Choroid plexus epithelial cell (primary cell): ENCODE measurements around the gene NLRP3.

Experiments used
- DNase-seq: peaks from one replicate; pipeline ENCODE4 v3.0.0-alpha.2; 2010; ENCODE audit warnings: low read depth
- H3K4me3 ChIP-seq: 2 replicates; pipeline ENCODE4 v1.5.1; 2011; ENCODE audit warnings: low read depth, mild to moderate bottlenecking, control low read depth, low read length, moderate library complexity
- TF ChIP-seq, protein P1 (sequence below): conservative IDR thresholded peaks from 2 replicates; pipeline ENCODE4 v1.5.1; 2011; ENCODE audit warnings: low read depth, mild to moderate bottlenecking, control low read depth, inconsistent platforms, low read length, moderate library complexity

Gene NLRP3

DNA sequence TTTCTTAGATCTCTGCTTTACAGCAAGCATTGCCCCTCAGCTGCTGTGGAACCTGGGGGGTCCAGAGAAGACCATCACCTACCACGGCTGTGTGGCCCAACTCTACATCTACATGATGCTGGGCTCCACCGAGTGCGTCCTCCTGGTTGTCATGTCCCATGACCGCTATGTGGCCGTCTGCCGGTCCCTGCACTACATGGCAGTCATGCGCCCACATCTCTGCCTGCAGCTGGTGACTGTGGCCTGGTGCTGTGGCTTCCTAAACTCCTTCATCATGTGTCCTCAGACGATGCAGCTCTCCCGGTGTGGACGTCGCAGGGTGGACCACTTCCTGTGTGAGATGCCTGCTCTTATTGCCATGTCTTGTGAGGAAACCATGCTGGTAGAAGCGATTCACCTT, 75.4 kb downstream of the NLRP3 start:
- DNase-seq, result no peak
- TF ChIP-seq, protein P1, sequence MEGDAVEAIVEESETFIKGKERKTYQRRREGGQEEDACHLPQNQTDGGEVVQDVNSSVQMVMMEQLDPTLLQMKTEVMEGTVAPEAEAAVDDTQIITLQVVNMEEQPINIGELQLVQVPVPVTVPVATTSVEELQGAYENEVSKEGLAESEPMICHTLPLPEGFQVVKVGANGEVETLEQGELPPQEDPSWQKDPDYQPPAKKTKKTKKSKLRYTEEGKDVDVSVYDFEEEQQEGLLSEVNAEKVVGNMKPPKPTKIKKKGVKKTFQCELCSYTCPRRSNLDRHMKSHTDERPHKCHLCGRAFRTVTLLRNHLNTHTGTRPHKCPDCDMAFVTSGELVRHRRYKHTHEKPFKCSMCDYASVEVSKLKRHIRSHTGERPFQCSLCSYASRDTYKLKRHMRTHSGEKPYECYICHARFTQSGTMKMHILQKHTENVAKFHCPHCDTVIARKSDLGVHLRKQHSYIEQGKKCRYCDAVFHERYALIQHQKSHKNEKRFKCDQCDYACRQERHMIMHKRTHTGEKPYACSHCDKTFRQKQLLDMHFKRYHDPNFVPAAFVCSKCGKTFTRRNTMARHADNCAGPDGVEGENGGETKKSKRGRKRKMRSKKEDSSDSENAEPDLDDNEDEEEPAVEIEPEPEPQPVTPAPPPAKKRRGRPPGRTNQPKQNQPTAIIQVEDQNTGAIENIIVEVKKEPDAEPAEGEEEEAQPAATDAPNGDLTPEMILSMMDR, result no peak
- H3K4me3 ChIP-seq, result no peak overlapping the region

DNA sequence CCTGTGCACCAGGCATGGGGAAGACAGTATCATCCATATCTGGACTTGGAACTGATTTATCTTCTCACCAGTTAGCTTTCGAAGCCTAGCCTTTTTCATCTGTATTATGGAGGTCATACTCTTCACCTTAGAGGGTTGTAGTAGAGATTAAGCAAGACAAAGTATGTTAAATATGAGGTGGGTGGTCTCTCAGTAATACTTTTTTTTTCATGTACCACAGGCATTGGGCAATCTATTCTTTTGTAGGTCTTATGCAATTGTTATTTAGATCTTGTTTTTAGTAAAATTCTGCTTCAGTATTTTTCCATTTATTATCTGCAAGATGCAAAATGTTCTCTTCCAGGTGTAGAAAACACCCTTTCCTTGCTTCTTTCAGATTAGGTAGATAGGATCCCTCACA, 77.1 kb downstream of the NLRP3 start:
- no peak for DNase-seq
- H3K4me3 ChIP-seq, result no peak overlapping the region
- TF ChIP-seq, protein P1, result no peak

DNA sequence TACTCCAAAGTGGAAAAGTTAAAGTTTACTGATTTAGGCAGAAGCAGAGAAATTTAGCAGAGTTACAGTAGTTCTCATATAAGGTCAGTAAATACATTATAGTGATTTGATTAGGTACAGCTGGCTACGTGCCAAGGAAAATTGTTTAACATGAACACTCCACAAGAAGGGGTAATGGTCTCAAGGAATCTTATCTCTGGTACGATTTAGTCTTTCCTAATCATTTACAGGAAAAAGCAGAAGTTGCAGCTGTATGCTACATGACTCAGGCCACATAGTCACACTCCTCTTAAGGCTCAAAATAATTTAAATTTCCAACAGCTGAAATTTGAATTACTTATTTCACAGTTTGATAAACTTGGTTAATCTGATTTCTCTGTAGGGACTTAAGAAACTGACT, 78.8 kb downstream of the NLRP3 start:
- H3K4me3 ChIP-seq, result no peak overlapping the region
- TF ChIP-seq, protein P1, result no peak
- DNase-seq, result no peak

DNA sequence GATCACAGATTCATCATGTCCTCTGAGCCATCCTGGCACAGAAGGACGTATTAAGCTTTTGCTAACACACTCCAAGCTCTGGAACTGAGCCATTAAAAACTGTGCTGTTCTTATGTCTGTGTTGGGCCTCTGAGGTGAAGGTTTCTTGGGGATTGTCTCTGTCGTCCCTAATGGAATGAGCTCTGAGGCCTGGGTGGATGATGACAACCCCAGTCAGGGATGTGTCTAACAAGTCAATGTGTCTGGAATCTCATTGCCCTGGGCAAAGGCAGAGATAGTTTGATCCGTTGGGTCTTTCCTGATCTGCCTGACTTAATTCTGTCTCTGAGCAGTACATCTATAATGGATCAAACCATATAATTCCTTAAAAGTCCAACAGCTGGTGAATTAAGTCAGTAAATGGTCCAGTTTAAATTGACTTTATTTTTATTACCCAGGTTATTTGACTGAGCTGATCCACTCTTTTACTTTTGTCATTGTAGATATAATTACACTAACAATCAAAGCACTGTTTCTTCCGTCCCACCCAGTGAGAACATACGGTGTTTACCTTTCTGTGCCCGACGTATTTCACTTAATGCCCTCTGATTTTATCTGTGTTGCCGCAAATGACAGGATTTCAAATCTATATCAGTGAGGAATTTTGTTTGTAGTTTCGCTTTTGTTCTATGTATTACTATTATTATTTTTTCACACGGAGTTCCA, 80.8 kb downstream of the NLRP3 start:
- no peak for DNase-seq
- TF ChIP-seq, protein P1, result no peak
- H3K4me3 ChIP-seq, result no peak overlapping the region
